IgD-negative memory B cell (primary cell): ENCODE data around the gene EFCAB12. TPM values are rescaled to one million over a fixed set of nuclear protein-coding genes. Genes with fewer than 3 reads are reported as not detected.
A peak's percentile ranks its signal among the peaks of the same experiment; 100 is the strongest.
"Not testable (repeated sequence)": the region's sequence is repeated elsewhere in the genome, so short reads cannot be mapped to it uniquely, and the experiment has no call there.

Experiments used
- H3K27ac Mint-ChIP-seq, 3 donors: one replicate each; pipeline ENCODE4 v1.8.0; 2020 to 2022; ENCODE audit warnings: mild to moderate bottlenecking in 3 of 3, mixed read lengths in 3 of 3, moderate library complexity in 1 of 3
- H3K27me3 Mint-ChIP-seq: one replicate; pipeline ENCODE4 v1.8.0; 2021; ENCODE audit warnings: mixed read lengths
- H3K36me3 Mint-ChIP-seq: one replicate; pipeline ENCODE4 v1.8.0; 2020; ENCODE audit warnings: mild to moderate bottlenecking, mixed read lengths
- H3K4me1 Mint-ChIP-seq, 3 donors: one replicate each; pipeline ENCODE4 v1.8.0; 2020 to 2022; ENCODE audit warnings: mixed read lengths in 3 of 3, mild to moderate bottlenecking in 1 of 3
- H3K4me3 Mint-ChIP-seq, 4 donors: one replicate each; pipeline ENCODE4 v1.8.0; 2020 to 2022; ENCODE audit warnings: mild to moderate bottlenecking in 4 of 4, mixed read lengths in 4 of 4, moderate library complexity in 3 of 4
- H3K9me3 Mint-ChIP-seq, 3 donors: one replicate each; pipeline ENCODE4 v1.8.0; 2020 to 2021; ENCODE audit warnings: mixed read lengths in 3 of 3, mild to moderate bottlenecking in 1 of 3
- polyA plus RNA-seq: library from polyadenylated mRNA; unstranded; fragments of 300-500 nt; fragmentation: Illumina TruSeq; gene quantifications from one replicate; pipeline ENCODE4 v1.2.3, GENCODE V29; 2021

The EFCAB12 gene
- polyA plus RNA-seq, 1 donor from 2014 or later: 0.71 TPM

DNA sequence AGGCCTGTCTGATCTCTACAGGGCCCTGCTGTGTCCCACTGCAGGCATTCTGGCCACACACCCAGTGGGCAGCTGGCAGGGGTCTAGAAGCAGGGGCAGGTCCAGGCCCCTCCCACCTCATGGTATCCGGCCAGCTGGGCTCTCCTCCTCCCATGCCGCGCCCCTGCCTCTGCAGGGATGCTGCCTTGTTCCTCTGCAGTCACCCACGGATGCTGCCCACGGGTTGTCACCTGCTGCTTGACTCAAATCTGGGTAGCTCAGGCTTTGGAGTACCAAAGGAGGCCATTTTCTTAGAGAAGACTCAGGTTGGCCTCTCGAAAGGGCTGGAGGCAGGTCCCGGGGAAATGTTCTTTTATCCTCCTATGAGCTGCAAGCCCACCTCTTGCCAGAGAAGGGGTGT is 25.0 kb downstream of the EFCAB12 start:
- no peaks in the 10 kb centered on the region for H3K9me3 Mint-ChIP-seq
- H3K4me3 Mint-ChIP-seq: peak overlapping the region in 1 of 4 donors; percentile 68
- H3K27me3 Mint-ChIP-seq: no peaks in the 10 kb centered on the region
- H3K27ac Mint-ChIP-seq: peak overlapping the region in 1 of 3 donors; percentile 46
- H3K4me1 Mint-ChIP-seq: peaks cover 10 to 16% (median 10%) of the 10 kb centered on the region in 3 donors
- peaks cover 3% of the 10 kb centered on the region for H3K36me3 Mint-ChIP-seq

DNA sequence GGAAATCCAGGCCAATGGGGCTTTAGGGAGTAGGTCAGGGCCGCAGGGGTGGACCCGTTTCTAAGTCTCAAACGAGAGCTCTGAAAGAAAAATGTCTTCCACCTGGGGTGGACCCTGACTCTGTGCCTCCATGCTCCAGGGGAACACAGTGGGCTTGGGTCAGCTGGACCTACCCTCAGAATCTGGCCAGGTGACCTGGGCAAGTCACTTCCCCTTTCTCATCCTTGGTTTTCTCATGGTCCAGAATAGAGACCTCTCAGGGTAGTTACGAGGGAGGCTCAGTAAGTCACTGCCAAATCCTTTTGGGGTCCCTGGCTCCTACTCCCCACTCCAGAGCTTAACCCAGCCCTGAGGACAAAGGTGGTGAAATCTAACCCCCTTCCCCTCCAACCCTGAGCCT is 25.8 kb downstream of the EFCAB12 start:
- Mint-ChIP-seq H3K9me3 (no peaks in the 10 kb centered on the region), H3K4me3 (peak overlapping the region in 1 of 4 donors; percentile 68), H3K36me3 (peaks cover 3% of the 10 kb centered on the region), H3K27ac (peak overlapping the region in 1 of 3 donors; percentile 46), H3K4me1 (peaks cover 14 to 21% (median 18%) of the 10 kb centered on the region in 3 donors), H3K27me3 (no peaks in the 10 kb centered on the region)

- Mint-ChIP-seq H3K4me3 (no peak overlapping the region), H3K36me3 (peaks cover 3% of the 10 kb centered on the region), H3K9me3 (no peaks in the 10 kb centered on the region), H3K27ac (no peak overlapping the region), H3K27me3 (no peaks in the 10 kb centered on the region), H3K4me1 (peaks cover 17 to 26% (median 20%) of the 10 kb centered on the region in 3 donors)
Measured at GRCh38 chr3:129402210-129402609, 26.2 kb downstream of the EFCAB12 start.

DNA sequence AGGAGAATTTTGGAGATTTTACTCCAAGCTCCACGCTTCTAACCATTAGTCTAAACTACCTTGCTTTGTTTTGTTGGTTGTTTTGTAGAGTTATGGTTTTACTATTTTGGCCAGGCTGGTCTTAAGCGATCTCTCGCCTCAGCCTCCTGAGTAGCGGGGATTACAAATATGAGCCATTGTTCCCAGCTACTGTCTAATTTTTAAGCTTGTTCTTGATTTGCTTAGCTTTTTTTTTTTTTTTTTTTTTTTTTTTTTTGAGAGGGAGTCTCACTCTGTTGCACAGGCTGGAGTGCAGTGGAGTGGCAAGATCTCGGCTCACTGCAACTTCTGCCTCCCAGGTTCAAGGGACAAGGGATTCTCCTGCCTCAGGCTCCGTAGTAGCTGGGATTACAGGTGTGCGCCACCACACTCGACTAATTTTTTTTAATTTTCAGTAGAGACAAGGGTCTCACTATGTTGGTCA is 28.5 kb downstream of the EFCAB12 start:
- Mint-ChIP-seq H3K36me3 (peaks cover 3% of the 10 kb centered on the region), H3K9me3 (no peaks in the 10 kb centered on the region), H3K27me3 (no peaks in the 10 kb centered on the region), H3K4me3 (peak overlapping the region; percentile 91 to 99 (median 94)), H3K27ac (peak overlapping the region; percentile 89 to 99 (median 97)), H3K4me1 (peaks cover 20 to 32% (median 30%) of the 10 kb centered on the region in 3 donors)

DNA sequence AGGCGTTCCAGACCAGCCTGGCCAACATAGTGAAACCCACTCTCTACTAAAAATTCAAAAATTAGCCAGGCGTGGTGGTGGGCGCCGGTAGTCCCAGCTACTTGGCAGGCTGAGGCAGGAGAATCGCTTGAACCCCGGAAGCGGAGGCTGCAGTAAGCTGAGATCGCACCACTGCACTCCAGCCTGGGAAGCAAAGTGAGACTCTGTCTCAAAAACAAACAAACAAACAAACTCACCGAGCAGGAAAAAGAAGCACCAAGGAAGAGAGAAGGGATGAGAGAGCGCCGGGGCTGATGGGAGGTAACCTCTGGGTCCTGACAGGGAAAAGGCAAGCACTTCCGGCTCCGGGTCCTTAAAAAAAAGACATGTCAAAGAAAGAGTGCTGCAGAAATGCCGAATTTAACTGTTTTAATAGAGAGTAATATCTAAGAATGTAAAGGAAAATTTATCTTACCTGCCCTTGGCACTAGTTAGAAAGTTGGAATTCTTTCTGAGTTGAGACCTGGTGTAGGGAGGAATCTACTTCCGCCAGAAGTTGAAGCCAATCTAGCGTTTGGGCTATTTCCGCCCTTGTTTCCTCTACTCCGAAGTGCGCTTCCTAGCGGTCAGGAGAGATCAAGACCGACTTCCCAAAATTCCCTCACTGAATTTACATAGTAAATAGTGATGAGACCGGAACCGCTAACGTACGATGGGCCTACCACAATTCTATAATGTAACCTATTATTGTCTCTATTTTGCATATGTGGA is 29.1 kb downstream of the EFCAB12 start:
- peak overlapping the region; percentile 91 to 99 (median 94) for H3K4me3 Mint-ChIP-seq
- peaks cover 23 to 32% (median 30%) of the 10 kb centered on the region in 3 donors for H3K4me1 Mint-ChIP-seq
- peaks cover 3% of the 10 kb centered on the region for H3K36me3 Mint-ChIP-seq
- H3K27ac Mint-ChIP-seq: peak overlapping the region; percentile 89 to 99 (median 97)
- H3K9me3 Mint-ChIP-seq: no peaks in the 10 kb centered on the region
- no peaks in the 10 kb centered on the region for H3K27me3 Mint-ChIP-seq

DNA sequence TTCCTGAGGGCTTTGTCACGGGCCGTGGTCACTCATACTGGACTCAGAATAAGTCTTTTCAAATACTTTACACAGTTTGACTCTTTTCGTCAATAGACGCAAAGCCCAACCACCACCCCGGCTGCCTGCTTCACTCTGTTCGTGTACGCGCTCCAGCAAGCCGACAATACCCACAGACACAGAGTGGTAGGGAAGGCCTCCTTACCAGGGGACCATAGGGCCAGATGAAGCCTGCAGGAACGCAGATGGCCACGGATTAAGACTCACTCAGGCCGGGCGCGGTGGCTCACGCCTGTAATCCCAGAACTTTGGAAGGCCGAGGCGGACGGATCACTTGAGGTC is 29.7 kb downstream of the EFCAB12 start:
- peak overlapping the region; percentile 91 to 99 (median 94) for H3K4me3 Mint-ChIP-seq
- H3K4me1 Mint-ChIP-seq: peaks cover 23 to 32% (median 30%) of the 10 kb centered on the region in 3 donors
- no peaks in the 10 kb centered on the region for H3K9me3 Mint-ChIP-seq
- peaks cover 3% of the 10 kb centered on the region for H3K36me3 Mint-ChIP-seq
- H3K27me3 Mint-ChIP-seq: no peaks in the 10 kb centered on the region
- H3K27ac Mint-ChIP-seq: peak overlapping the region; percentile 89 to 99 (median 97)

GRCh38 chr3:129393760-129394564 is 34.5 kb downstream of the EFCAB12 start:
- not testable (repeated sequence) for H3K4me3 Mint-ChIP-seq, H3K36me3 Mint-ChIP-seq, H3K27ac Mint-ChIP-seq, H3K9me3 Mint-ChIP-seq, H3K27me3 Mint-ChIP-seq
- peaks cover 18 to 25% (median 18%) of the 10 kb centered on the region in 3 donors for H3K4me1 Mint-ChIP-seq

- no peak overlapping the region for H3K27ac Mint-ChIP-seq
Measured at GRCh38 chr3:129393271-129393670, 35.2 kb downstream of the EFCAB12 start.

DNA sequence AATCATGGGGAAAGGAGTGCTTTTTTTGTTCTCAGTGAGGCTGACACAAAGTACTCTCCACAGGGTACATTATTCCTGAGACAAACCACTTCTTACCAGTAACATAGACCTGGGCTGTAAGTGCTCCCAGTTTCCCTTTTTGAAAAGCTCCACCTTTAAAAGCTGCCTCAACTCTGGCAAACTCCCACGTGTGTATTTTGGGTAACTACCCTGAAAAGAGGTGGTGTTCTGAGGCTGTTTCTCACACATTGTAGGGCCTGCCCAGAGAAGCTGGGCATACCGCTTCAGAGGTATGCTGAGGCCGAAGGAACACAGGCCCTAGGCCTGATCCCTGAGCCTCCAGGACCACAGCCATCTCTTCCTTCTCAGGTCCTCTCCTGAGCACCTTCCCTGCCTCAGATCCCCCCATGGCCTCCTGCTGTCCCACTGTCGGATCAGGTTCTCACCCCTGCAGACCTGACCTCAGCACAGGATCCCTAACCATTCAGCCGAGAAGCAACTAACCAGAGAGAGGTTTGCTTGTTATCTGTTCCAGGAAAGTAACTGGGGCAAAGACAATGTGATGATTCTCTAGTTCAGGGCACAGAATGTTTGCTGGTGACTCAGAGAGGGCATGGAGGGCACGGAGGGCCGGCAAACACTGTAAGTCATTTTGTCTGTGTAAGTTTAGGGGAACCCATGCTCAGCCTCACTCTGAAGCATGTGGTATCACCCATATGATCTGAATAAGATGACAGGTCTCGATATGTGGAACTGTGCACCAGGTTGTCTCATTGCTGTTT is 36.1 kb downstream of the EFCAB12 start:
- not testable (repeated sequence) for H3K27me3 Mint-ChIP-seq, H3K27ac Mint-ChIP-seq, H3K36me3 Mint-ChIP-seq, H3K9me3 Mint-ChIP-seq
- Mint-ChIP-seq H3K4me1 (peaks cover 5 to 12% (median 8%) of the 10 kb centered on the region in 3 donors), H3K4me3 (peak overlapping the region in 1 of 4 donors; percentile 26)

More at GRCh38 chr3:129393271-129393670, 35.2 kb downstream of the EFCAB12 start:
- peaks cover 4% of the 10 kb centered on the region for H3K36me3 Mint-ChIP-seq
- H3K9me3 Mint-ChIP-seq: no peaks in the 10 kb centered on the region
- H3K4me1 Mint-ChIP-seq: peaks cover 12 to 20% (median 13%) of the 10 kb centered on the region in 3 donors
- H3K4me3 Mint-ChIP-seq: no peak overlapping the region
- H3K27me3 Mint-ChIP-seq: no peaks in the 10 kb centered on the region

DNA sequence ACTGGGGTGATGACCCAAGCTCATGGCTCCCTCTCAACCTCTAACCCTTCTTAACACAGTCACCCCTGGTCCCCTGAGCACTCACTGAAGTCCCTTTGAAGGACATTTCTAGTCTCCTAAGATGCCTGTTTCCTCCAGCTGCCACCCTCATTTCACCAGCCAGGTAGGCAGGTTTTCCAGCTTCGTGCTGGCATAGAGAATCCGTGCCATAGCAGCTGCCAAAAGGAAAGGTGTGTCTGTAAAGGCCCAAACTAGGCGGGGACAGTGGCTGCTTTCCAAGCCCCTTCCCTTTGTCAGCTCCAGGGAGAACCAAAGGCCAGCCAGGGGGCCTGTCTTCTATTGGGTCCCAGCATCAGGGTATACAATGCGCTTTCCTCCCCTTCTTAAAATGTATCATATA is 36.9 kb downstream of the EFCAB12 start:
- H3K4me3 Mint-ChIP-seq, H3K27me3 Mint-ChIP-seq, H3K36me3 Mint-ChIP-seq, H3K27ac Mint-ChIP-seq, H3K9me3 Mint-ChIP-seq, H3K4me1 Mint-ChIP-seq: not testable (repeated sequence)

- Mint-ChIP-seq H3K36me3 (peaks cover 8% of the 10 kb centered on the region), H3K9me3 (no peaks in the 10 kb centered on the region), H3K4me1 (peaks cover 0 to 5% (median 2%) of the 10 kb centered on the region in 3 donors), H3K4me3 (no peak overlapping the region), H3K27me3 (no peaks in the 10 kb centered on the region), H3K27ac (no peak overlapping the region)
Measured at GRCh38 chr3:129389572-129389937, 38.9 kb downstream of the EFCAB12 start.

- not testable (repeated sequence) for H3K27ac Mint-ChIP-seq, H3K27me3 Mint-ChIP-seq, H3K36me3 Mint-ChIP-seq, H3K9me3 Mint-ChIP-seq, H3K4me1 Mint-ChIP-seq, H3K4me3 Mint-ChIP-seq
Measured at GRCh38 chr3:129388791-129389571, 39.5 kb downstream of the EFCAB12 start.

DNA sequence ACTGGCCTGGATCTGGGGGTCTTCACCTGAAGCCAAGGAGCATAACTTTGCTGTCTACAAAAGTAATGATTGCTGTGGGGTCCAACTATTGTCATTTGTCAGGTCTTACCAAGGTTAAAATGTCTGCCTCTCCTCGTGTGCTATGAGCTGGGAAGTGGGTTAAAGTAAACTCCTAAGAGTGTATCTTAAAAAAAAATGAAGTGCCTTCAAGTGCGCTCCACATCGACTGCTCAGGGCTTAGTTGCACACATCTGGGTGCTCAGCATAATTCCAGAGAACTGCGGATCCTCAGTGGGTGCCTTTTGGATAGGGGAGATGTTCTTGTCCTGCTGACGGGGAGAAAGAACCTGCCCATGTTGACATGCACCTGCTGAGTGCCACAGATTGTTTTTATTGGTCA is 40.9 kb downstream of the EFCAB12 start:
- H3K36me3 Mint-ChIP-seq: peaks cover 6% of the 10 kb centered on the region
- H3K4me1 Mint-ChIP-seq: peaks cover 0 to 5% (median 0%) of the 10 kb centered on the region in 3 donors
- H3K27me3 Mint-ChIP-seq: no peaks in the 10 kb centered on the region
- H3K4me3 Mint-ChIP-seq: no peak overlapping the region
- peak overlapping the region in 1 of 3 donors; percentile 1 for H3K27ac Mint-ChIP-seq
- H3K9me3 Mint-ChIP-seq: no peaks in the 10 kb centered on the region

GRCh38 chr3:129386984-129387383 is 41.5 kb downstream of the EFCAB12 start:
- H3K36me3 Mint-ChIP-seq: peaks cover 4% of the 10 kb centered on the region
- H3K27ac Mint-ChIP-seq: peak overlapping the region in 1 of 3 donors; percentile 1
- no peak overlapping the region for H3K4me3 Mint-ChIP-seq
- no peaks in the 10 kb centered on the region for H3K27me3 Mint-ChIP-seq
- H3K9me3 Mint-ChIP-seq: no peaks in the 10 kb centered on the region
- peaks cover 0 to 5% (median 0%) of the 10 kb centered on the region in 3 donors for H3K4me1 Mint-ChIP-seq
